Measurements from ENCODE around the gene SWT1. TPM values are rescaled to one million over a fixed set of nuclear protein-coding genes. Genes with fewer than 3 reads are reported as not detected.

The SWT1 gene
- total and polyA plus RNA-seq, 2 of the 13 experiments (the other 11 are each of a cell fraction or from before 2014, with no cell fraction given), result 1.7 to 2.5 TPM

DNA sequence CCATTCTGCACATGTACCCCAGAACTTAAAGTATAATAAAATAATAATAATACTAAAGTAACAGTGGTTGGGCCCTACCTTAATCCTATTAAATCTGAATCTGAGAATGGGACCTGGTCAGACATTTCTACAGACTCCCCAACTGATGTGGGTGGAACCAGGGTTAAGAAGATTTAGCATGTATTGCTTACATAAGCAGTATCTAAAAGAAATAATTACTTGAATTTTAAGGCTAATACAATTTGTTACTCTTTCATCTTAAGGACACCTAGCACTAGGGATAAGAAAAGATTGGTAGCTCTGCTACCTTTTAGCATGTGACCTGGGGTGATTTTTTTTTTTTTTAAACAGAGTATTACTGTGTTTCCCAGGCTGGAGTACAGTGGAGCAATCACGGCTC, 80.7 kb downstream of the SWT1 start:
- FAIRE-seq (no peak), DNase-seq (ENCODE audit: low spot score) (no peak), ATAC-seq (no peak)
- intact Hi-C loops (cut with micrococcal nuclease; ENCODE audit: unreplicated experiment), result no loop called here
- TF ChIP-seq MAFK (conservative IDR thresholded peaks at IDR 0.05 in 1 of 2, IDR thresholded peaks at IDR 0.05 in 1 of 2; ENCODE audit: low read length in 2 of 2), result peak in 1 of 2 experiments; percentile 70; a peak in 2 of 4 replicates
- peak; percentile 38; the same call in 1 of the 2 replicates for TF ChIP-seq MAFF (IDR thresholded peaks at IDR 0.05; ENCODE audit: low read depth, low read length)
- no peak for TF ChIP-seq ZFP37 (CRISPR knock-in tag; IDR thresholded peaks at IDR 0.05; ENCODE audit: borderline replicate concordance)
- no peaks in the 10 kb centered on the region for H3K27me3 ChIP-seq (ENCODE audit: control insufficient read depth in 1 of 2, insufficient read depth in 2 of 2, low read length in 2 of 2)
- POLR2A ChIA-PET, result no interaction called here
- H3K79me2 ChIP-seq (ENCODE audit: insufficient read depth, low read length), result no peaks in the 10 kb centered on the region
- peaks cover 20% of the 10 kb centered on the region for H3K4me1 ChIP-seq (ENCODE audit: insufficient read depth, low read length)
- H3K4me2 ChIP-seq (ENCODE audit: low read depth, low read length), result no peak overlapping the region
- CTCF ChIA-PET (ENCODE audit: low intra/inter-chr PET ratio, low total read pairs), result no interaction called here
- no TSS peak for BruUV-seq (replicated peaks)
- no peak overlapping the region for H3K27ac ChIP-seq (ENCODE audit: extremely low read length, insufficient read depth, low read length)
- WGBS (ENCODE audit: low lambda C conversion rate), result 93% methylated on average over 1 of the region's 1 CpG
- H2AFZ ChIP-seq (ENCODE audit: low read length), result no peak overlapping the region
- H3K36me3 ChIP-seq (replicated peaks in 1 of 2; ENCODE audit: control insufficient read depth in 1 of 2, insufficient read depth in 2 of 2, low read length in 2 of 2), result no peaks in the 10 kb centered on the region
- no peak overlapping the region for H3K9ac ChIP-seq (ENCODE audit: insufficient read depth, low read depth, low read length)
- no peak overlapping the region for H3K4me3 ChIP-seq (replicated peaks in 1 of 3; ENCODE audit: insufficient read depth in 1 of 3, low read depth in 2 of 3, low read length in 3 of 3)
- in situ Hi-C loops (cut with HindIII; ENCODE audit: extremely low pct_ligation_motif_present, low pct_unique_long_range_greater_than_20kb), result no loop called here
- H3K9me3 ChIP-seq (ENCODE audit: low read length), result no peaks in the 10 kb centered on the region
- H4K20me1 ChIP-seq (ENCODE audit: insufficient read depth, low read length), result no peaks in the 10 kb centered on the region

GRCh38 chr1:185238447-185238846, 81.5 kb downstream of the SWT1 start:
- ChIA-PET CTCF (ENCODE audit: low intra/inter-chr PET ratio, low total read pairs) (no interaction called here), POLR2A (no interaction called here)
- Histone ChIP-seq H3K27ac (ENCODE audit: extremely low read length, insufficient read depth, low read length) (no peak overlapping the region), H3K36me3 (replicated peaks in 1 of 2; ENCODE audit: control insufficient read depth in 1 of 2, insufficient read depth in 2 of 2, low read length in 2 of 2) (no peaks in the 10 kb centered on the region), H3K4me3 (replicated peaks in 1 of 3; ENCODE audit: insufficient read depth in 1 of 3, low read depth in 2 of 3, low read length in 3 of 3) (no peak overlapping the region), H2AFZ (ENCODE audit: low read length) (no peak overlapping the region), H3K27me3 (ENCODE audit: control insufficient read depth in 1 of 2, insufficient read depth in 2 of 2, low read length in 2 of 2) (no peaks in the 10 kb centered on the region), H3K9me3 (ENCODE audit: low read length) (no peaks in the 10 kb centered on the region), H3K79me2 (ENCODE audit: insufficient read depth, low read length) (no peaks in the 10 kb centered on the region), H3K4me2 (ENCODE audit: low read depth, low read length) (no peak overlapping the region), H4K20me1 (ENCODE audit: insufficient read depth, low read length) (no peaks in the 10 kb centered on the region), H3K9ac (ENCODE audit: insufficient read depth, low read depth, low read length) (no peak overlapping the region), H3K4me1 (ENCODE audit: insufficient read depth, low read length) (peaks cover 20% of the 10 kb centered on the region)
- in situ Hi-C loops (cut with HindIII; ENCODE audit: extremely low pct_ligation_motif_present, low pct_unique_long_range_greater_than_20kb) (no loop called here), intact Hi-C loops (cut with micrococcal nuclease; ENCODE audit: unreplicated experiment) (no loop called here)
- no peak for FAIRE-seq
- 91% methylated on average over 1 of the region's 1 CpG for WGBS (ENCODE audit: low lambda C conversion rate)
- no TSS peak for BruUV-seq (replicated peaks)
- TF ChIP-seq CTCF (CRISPR knock-in tag; IDR thresholded peaks at IDR 0.05), result peak; percentile 24
- TF ChIP-seq STAG1 (CRISPR knock-in tag; IDR thresholded peaks at IDR 0.05), result peak; percentile 41; the same call in 1 of the 2 replicates
- TF ChIP-seq LBX2 (CRISPR knock-in tag; IDR thresholded peaks at IDR 0.05; ENCODE audit: borderline replicate concordance), result no peak
- TF ChIP-seq NR3C1 (CRISPR knock-in tag; IDR thresholded peaks at IDR 0.05), result no peak
- no peak for TF ChIP-seq ZNF75D (CRISPR knock-in tag; IDR thresholded peaks at IDR 0.05; ENCODE audit: borderline replicate concordance)
- TF ChIP-seq MBNL3 (CRISPR knock-in tag; conservative IDR thresholded peaks at IDR 0.05), result no peak
- no peak for ATAC-seq
- no peak for DNase-seq (ENCODE audit: low spot score)

Data from HepG2 (cell line).